HCT116 (cell line): ENCODE data around the gene SEPTIN2. TPM values are rescaled to one million over a fixed set of nuclear protein-coding genes. Genes with fewer than 3 reads are reported as not detected.

Experiments used
- ATAC-seq: fragments of 200-7000 bp; cut with Tn5 transposase; 2 replicates; pipeline ENCODE4 v1.9.1; 2020; ENCODE audit warnings: mild to moderate bottlenecking, moderate library complexity
- BruUV-seq: library from RNA; stranded (reverse); fragments of 400-500 nt; replicated peaks from 2 replicates; lab custom pipeline; 2021; lab: Mats Ljungman, UMichigan
- CTCF ChIA-PET: fragments of 300-600 bp; sonication (Branson Sonifier 250); formaldehyde crosslinking; loops from one replicate; lab custom pipeline; 2021; ENCODE audit warnings: antibody characterized with exemption; lab: Charles Lee
- POLR2A ChIA-PET: fragments of 300-600, 350-600 bp; sonication (Branson Sonifier 250); formaldehyde crosslinking; loops from one replicate; lab custom pipeline; 2021; ENCODE audit warnings: antibody characterized with exemption; lab: Charles Lee
- RAD21 ChIA-PET, 2 experiments: fragments of 300-600 bp; sonication (Branson Sonifier 250); formaldehyde crosslinking; loops; one replicate each; lab custom pipeline; 2023; ENCODE audit warnings: low total read pairs in 2 of 2; ENCODE audit not compliant: uncharacterized antibody in 2 of 2, unreplicated experiment in 2 of 2, low non-redundant PET in 1 of 2; lab: Charles Lee
- DNase-seq: peaks from one replicate; pipeline ENCODE4 v3.0.0-alpha.2; 2010; ENCODE audit warnings: low read depth, low spot score
- H2AFZ ChIP-seq: fragments of 200-600 bp; shearing (Covaris generic), sonication (generic); 2 replicates; pipeline ENCODE4 v1.6.1; 2017; ENCODE audit warnings: low read depth, mixed run types, mixed read lengths, antibody characterized with exemption, low read length; ENCODE audit not compliant: poor library complexity, severe bottlenecking
- H3K27ac ChIP-seq: 2 replicates; pipeline ENCODE4 v1.5.1; 2012; ENCODE audit warnings: low read depth, low read length
- H3K27me3 ChIP-seq: fragments of 200-600 bp; sonication (generic); 2 replicates; pipeline ENCODE4 v1.6.1; 2016; ENCODE audit warnings: mixed run types, low read length, mixed read lengths; ENCODE audit not compliant: insufficient read depth
- H3K36me3 ChIP-seq, 2 experiments: fragments of 200-500 bp in 1 of 2; fragments of 200-600 bp in 1 of 2; sonication (Bioruptor generic) in 1 of 2; sonication (generic) in 1 of 2; 2 replicates each; pipeline versions ENCODE4 v1.5.1 to v1.6.1; 2014 to 2016; ENCODE audit warnings: low read length in 2 of 2, inconsistent platforms in 1 of 2, mixed read lengths in 1 of 2, mixed run types in 1 of 2; ENCODE audit not compliant: insufficient read depth in 2 of 2, control insufficient read depth in 1 of 2
- H3K4me1 ChIP-seq, 2 experiments: fragments of 200-600 bp in 1 of 2; sonication (generic) in 1 of 2; 2 replicates each; pipeline versions ENCODE4 v1.5.1 to v1.6.1; 2012 to 2017; ENCODE audit warnings: low read length in 2 of 2, inconsistent platforms in 1 of 2, mild to moderate bottlenecking in 1 of 2, mixed read lengths in 1 of 2, mixed run types in 1 of 2, moderate library complexity in 1 of 2; ENCODE audit not compliant: insufficient read depth in 2 of 2, control insufficient read depth in 1 of 2
- H3K4me2 ChIP-seq: fragments of 200-600 bp; sonication (generic); 2 replicates; pipeline ENCODE4 v1.6.1; 2017; ENCODE audit warnings: mixed run types, low read length, mixed read lengths
- H3K4me3 ChIP-seq, 2 experiments: fragments of 200-600 bp in 1 of 2; sonication (generic) in 1 of 2; replicated peaks in 1 of 2; 2 replicates each; pipeline ENCODE4 v1.5.1; 2011 to 2016; ENCODE audit warnings: low read length in 2 of 2, control low read depth in 1 of 2, low read depth in 1 of 2, mild to moderate bottlenecking in 1 of 2, mixed read lengths in 1 of 2, mixed run types in 1 of 2
- H3K79me2 ChIP-seq: fragments of 200-600 bp; sonication (generic); 2 replicates; pipeline ENCODE4 v1.6.1; 2017; ENCODE audit warnings: mild to moderate bottlenecking, mixed run types, low read length, moderate library complexity, mixed read lengths; ENCODE audit not compliant: insufficient read depth
- H3K9ac ChIP-seq: fragments of 200-600 bp; sonication (generic); 2 replicates; pipeline ENCODE4 v1.6.1; 2016; ENCODE audit warnings: low read length, mixed read lengths
- H3K9me2 ChIP-seq: fragments of 200-600 bp; sonication (generic), shearing (Covaris generic); 2 replicates; pipeline ENCODE4 v1.6.1; 2017; ENCODE audit warnings: mixed run types, mild to moderate bottlenecking, moderate library complexity; ENCODE audit not compliant: insufficient read depth
- H3K9me3 ChIP-seq, 2 experiments: fragments of 200-500 bp in 1 of 2; fragments of 200-600 bp in 1 of 2; sonication (Bioruptor generic) in 1 of 2; sonication (generic) in 1 of 2; 2 replicates each; pipeline ENCODE4 v1.6.1; 2014 to 2017; ENCODE audit warnings: low read length in 2 of 2, mixed read lengths in 2 of 2, inconsistent platforms in 1 of 2, low read depth in 1 of 2, mild to moderate bottlenecking in 1 of 2, mixed run types in 1 of 2, moderate library complexity in 1 of 2; ENCODE audit not compliant: control insufficient read depth in 1 of 2, insufficient read depth in 1 of 2
- H4K20me1 ChIP-seq: fragments of 200-600 bp; sonication (generic), shearing (Covaris generic); 2 replicates; pipeline ENCODE4 v1.6.1; 2017; ENCODE audit warnings: mixed run types, mild to moderate bottlenecking, moderate library complexity; ENCODE audit not compliant: insufficient read depth
- MAX ChIP-seq: IDR thresholded peaks from 2 replicates; pipeline ENCODE4 v1.6.1; 2012
- POLR2A ChIP-seq: IDR thresholded peaks from 2 replicates; pipeline ENCODE4 v1.7.0; 2011; ENCODE audit warnings: borderline replicate concordance; ENCODE audit not compliant: insufficient read depth, insufficient read length; ENCODE audit errors: extremely low read depth
- SRF ChIP-seq: IDR thresholded peaks from 2 replicates; pipeline ENCODE4 v1.6.1; 2012; ENCODE audit warnings: low read depth
- YY1 ChIP-seq: IDR thresholded peaks from 2 replicates; pipeline ENCODE4 v1.6.1; 2011; ENCODE audit warnings: low read length, low read depth, moderate library complexity, mild to moderate bottlenecking; ENCODE audit not compliant: insufficient replicate concordance; ENCODE audit errors: extremely low read depth
- ZFX ChIP-seq: fragments of 450-650 bp; IDR thresholded peaks from 2 replicates; pipeline ENCODE4 v1.6.1; 2017
- intact Hi-C: fragments of 100-400 bp; cut with micrococcal nuclease; formaldehyde crosslinking; loops from 2 replicates; pipeline ENCODE4 v1.10.0; 2022
- total RNA-seq: library from RNA; stranded (reverse); gene quantifications from one replicate; pipeline ENCODE4 v1.2.1, GENCODE V29; 2021; ENCODE audit not compliant: unreplicated experiment

The SEPTIN2 gene
- total RNA-seq, 1 experiment from 2014 or later: 317 TPM

DNA sequence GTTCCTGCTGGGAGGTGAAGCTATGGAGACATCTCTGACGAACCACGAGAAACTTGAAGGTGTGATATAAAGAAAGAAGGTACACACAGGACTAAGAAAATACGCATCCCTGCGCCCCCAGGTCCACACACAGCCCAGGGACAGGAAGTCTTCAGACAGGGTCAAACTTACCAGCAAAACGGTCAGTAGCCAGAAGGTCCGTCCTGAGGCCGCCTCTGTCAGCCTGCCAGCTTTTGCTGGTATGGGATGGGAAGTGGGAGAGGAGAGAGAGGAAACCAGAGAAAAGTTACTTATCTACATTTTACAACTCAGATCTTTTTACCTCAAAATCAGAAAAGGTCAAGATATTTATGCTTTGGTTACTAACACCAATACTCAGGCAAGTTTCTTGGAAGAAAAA, 47.4 kb upstream of the SEPTIN2 start:
- Histone ChIP-seq H3K27ac (no peak overlapping the region), H2AFZ (no peak overlapping the region), H3K9me3 (no peaks in the 10 kb centered on the region), H3K36me3 (peaks cover 32 to 37% of the 10 kb centered on the region in 2 experiments), H3K79me2 (peaks cover 89% of the 10 kb centered on the region), H3K27me3 (no peaks in the 10 kb centered on the region), H3K4me2 (no peak overlapping the region), H4K20me1 (peaks cover 19% of the 10 kb centered on the region; the same call in 1 of the 2 replicates), H3K4me3 (no peak overlapping the region), H3K9ac (no peak overlapping the region), H3K4me1 (peaks cover 19 to 36% of the 10 kb centered on the region in 2 experiments; a peak in 3 of 4 replicates), H3K9me2 (no peaks in the 10 kb centered on the region)
- CTCF ChIA-PET: no interaction called here
- RAD21 ChIA-PET: no interaction called here
- TF ChIP-seq SRF: no peak
- no peak for TF ChIP-seq ZFX
- ATAC-seq (no peak), DNase-seq (no peak)
- no TSS peak for BruUV-seq
- POLR2A ChIA-PET: no interaction called here
- intact Hi-C loops: no loop called here

- intact Hi-C loops: no loop called here
- Histone ChIP-seq H3K36me3 (peaks cover 26 to 33% of the 10 kb centered on the region in 2 experiments), H2AFZ (no peak overlapping the region), H3K79me2 (peaks cover 90% of the 10 kb centered on the region), H3K4me2 (no peak overlapping the region), H3K9me2 (no peaks in the 10 kb centered on the region), H4K20me1 (peaks cover 22% of the 10 kb centered on the region; the same call in 1 of the 2 replicates), H3K4me1 (peaks cover 21 to 41% of the 10 kb centered on the region in 2 experiments; a peak in 3 of 4 replicates)
- DNase-seq (no peak), ATAC-seq (no peak)
- no TSS peak for BruUV-seq
- ChIA-PET CTCF (no interaction called here), RAD21 (no interaction called here)
- TF ChIP-seq POLR2A: no peak
- no peak for TF ChIP-seq MAX
- no peak for TF ChIP-seq YY1
- TF ChIP-seq ZFX: no peak
- TF ChIP-seq, all 23 proteins: peak for 0
- POLR2A ChIA-PET: no interaction called here
- Histone ChIP-seq H3K4me3 (no peak overlapping the region), H3K27me3 (no peaks in the 10 kb centered on the region), H3K9me3 (no peaks in the 10 kb centered on the region), H3K27ac (no peak overlapping the region), H3K9ac (no peak overlapping the region)
Observed at GRCh38 chr2:241268716-241269445, 46.8 kb upstream of the SEPTIN2 start.
